H1 (cell line): Measurements from ENCODE around the gene DAB2IP. TPM values are rescaled to one million over a fixed set of nuclear protein-coding genes. Genes with fewer than 3 reads are reported as not detected.

Experiments
- ASH2L ChIP-seq: fragments of 200-600, 300-600 bp; sonication (generic); IDR thresholded peaks from one replicate; pipeline ENCODE4 v1.7.1; 2017; ENCODE audit warnings: low read length
- E2F6 ChIP-seq: IDR thresholded peaks from 2 replicates; pipeline ENCODE4 v1.6.1; 2012; ENCODE audit warnings: inconsistent platforms
- EP300 ChIP-seq, 2 experiments: IDR thresholded peaks; 1 replicate in 1 of 2; 2 replicates in 1 of 2; pipeline ENCODE4 v1.6.1; 2011 to 2012; ENCODE audit warnings: low read depth in 2 of 2, low read length in 2 of 2, mild to moderate bottlenecking in 2 of 2, borderline replicate concordance in 1 of 2, inconsistent platforms in 1 of 2, moderate library complexity in 1 of 2
- EZH2 ChIP-seq: fragments of 200-600 bp; sonication (generic); IDR thresholded peaks from 2 replicates; pipeline ENCODE4 v1.7.1; 2012; ENCODE audit warnings: low read depth, mild to moderate bottlenecking, moderate library complexity, low read length, inconsistent platforms; ENCODE audit not compliant: severe bottlenecking
- KDM4A ChIP-seq: IDR thresholded peaks from one replicate; pipeline ENCODE4 v1.7.1; 2012; ENCODE audit warnings: low read depth, mild to moderate bottlenecking, moderate library complexity, low read length, inconsistent platforms; ENCODE audit not compliant: severe bottlenecking
- SAP30 ChIP-seq: fragments of 300-600 bp; sonication (generic); IDR thresholded peaks from 2 replicates; pipeline ENCODE4 v1.7.1; 2012; ENCODE audit warnings: low read length, moderate library complexity, mild to moderate bottlenecking, inconsistent platforms; ENCODE audit not compliant: insufficient read depth, insufficient replicate concordance
- polyA plus RNA-seq, 7 experiments: library from polyadenylated mRNA; depleted of rRNA in 3 of 7; stranded (reverse) in 5 of 7; unstranded in 2 of 7; fragments of >200 nt in 5 of 7; fragments of 200-250 nt in 2 of 7; gene quantifications; 1 replicate in 5 of 7; 2 replicates in 1 of 7; 4 replicates in 1 of 7; pipeline versions ENCODE4 v1.2.1 to v1.2.3, GENCODE V29; 2011 to 2013; ENCODE audit warnings: missing spikeins in 2 of 7, mixed read lengths in 2 of 7
- total RNA-seq: library from RNA; stranded (reverse); fragmentation: NEBNext Ultra II Directional; extraction: Animal tissue kit (Norgen Biotek cat#: 25700); gene quantifications from 2 replicates; pipeline ENCODE4 v1.2.1, GENCODE V29; 2021

The DAB2IP gene
- total and polyA plus RNA-seq, 2 of the 8 experiments (the other 6 are each of a cell fraction or from before 2014, with no cell fraction given): 19.7 to 39.5 TPM

- TF ChIP-seq EP300 (IDR thresholded peaks at IDR 0.05; ENCODE audit: borderline replicate concordance in 1 of 2, low read depth in 2 of 2, low read length in 2 of 2) (no peak), SAP30 (no peak), ASH2L (no peak), EZH2 (no peak), KDM4A (no peak), E2F6 (no peak)
Measured at GRCh38 chr9:121704281-121704680, 52.8 kb downstream of the DAB2IP start (continued).
